H9 (cell line): ENCODE data around the gene UBN1. TPM values are rescaled to one million over a fixed set of nuclear protein-coding genes. Genes with fewer than 3 reads are reported as not detected.

ENCODE experiments used
- DNase-seq: peaks from one replicate; pipeline ENCODE4 v3.0.0-alpha.2; 2017
- H2AFZ ChIP-seq: one replicate; pipeline ENCODE4 v1.6.1; 2013; ENCODE audit warnings: mild to moderate bottlenecking, low read length, control low read depth, moderate library complexity
- H2AK5ac ChIP-seq: 2 replicates; pipeline ENCODE4 v1.6.1; 2013; ENCODE audit warnings: low read length, control low read depth, mixed read lengths; ENCODE audit not compliant: insufficient read length
- H2BK120ac ChIP-seq: one replicate; pipeline ENCODE4 v1.6.1; 2013; ENCODE audit warnings: low read depth, mild to moderate bottlenecking, low read length, control low read depth, inconsistent platforms; ENCODE audit not compliant: poor library complexity, severe bottlenecking
- H2BK12ac ChIP-seq: 2 replicates; pipeline ENCODE4 v1.6.1; 2013; ENCODE audit warnings: low read length, control low read depth, mixed read lengths, low read depth; ENCODE audit not compliant: insufficient read length
- H2BK15ac ChIP-seq: 2 replicates; pipeline ENCODE4 v1.6.1; 2013; ENCODE audit warnings: low read depth, low read length, control low read depth
- H2BK20ac ChIP-seq: one replicate; pipeline ENCODE4 v1.6.1; 2013; ENCODE audit warnings: low read depth, mild to moderate bottlenecking, low read length, control low read depth, inconsistent platforms; ENCODE audit not compliant: poor library complexity, severe bottlenecking
- H2BK5ac ChIP-seq: 2 replicates; pipeline ENCODE4 v1.6.1; 2013; ENCODE audit warnings: low read length, control low read depth, mixed read lengths; ENCODE audit not compliant: insufficient read length
- H3K14ac ChIP-seq: 2 replicates; pipeline ENCODE4 v1.6.1; 2013; ENCODE audit warnings: low read length, control low read depth; ENCODE audit not compliant: insufficient read depth
- H3K18ac ChIP-seq: 2 replicates; pipeline ENCODE4 v1.6.1; 2013; ENCODE audit warnings: low read depth, mild to moderate bottlenecking, mixed read lengths, low read length, control low read depth; ENCODE audit not compliant: insufficient read length
- H3K23ac ChIP-seq: 2 replicates; pipeline ENCODE4 v1.6.1; 2013; ENCODE audit warnings: low read length, control low read depth, mixed read lengths, low read depth; ENCODE audit not compliant: insufficient read length
- H3K23me2 ChIP-seq: 2 replicates; pipeline ENCODE4 v1.6.1; 2013; ENCODE audit warnings: low read depth, mild to moderate bottlenecking, mixed read lengths, low read length, control low read depth; ENCODE audit not compliant: insufficient read length, poor library complexity, severe bottlenecking
- H3K27ac ChIP-seq: 2 replicates; pipeline ENCODE4 v1.5.1; 2013; ENCODE audit warnings: low read length, control low read depth, mixed read lengths, low read depth; ENCODE audit not compliant: insufficient read length
- H3K27me3 ChIP-seq: 2 replicates; pipeline ENCODE4 v1.6.1; 2013; ENCODE audit warnings: low read length, control low read depth, inconsistent platforms; ENCODE audit not compliant: insufficient read depth
- H3K4ac ChIP-seq: 2 replicates; pipeline ENCODE4 v1.6.1; 2013; ENCODE audit warnings: low read depth, mild to moderate bottlenecking, control low read depth, inconsistent platforms, low read length, moderate library complexity
- H3K4me1 ChIP-seq: 2 replicates; pipeline ENCODE4 v1.6.1; 2013; ENCODE audit warnings: low read length, control low read depth, inconsistent platforms; ENCODE audit not compliant: insufficient read depth
- H3K4me2 ChIP-seq: 2 replicates; pipeline ENCODE4 v1.6.1; 2013; ENCODE audit warnings: low read length, control low read depth, mixed read lengths; ENCODE audit not compliant: insufficient read length, insufficient read depth
- H3K56ac ChIP-seq: 2 replicates; pipeline ENCODE4 v1.6.1; 2013; ENCODE audit warnings: low read depth, mild to moderate bottlenecking, mixed read lengths, low read length, control low read depth; ENCODE audit not compliant: insufficient read length
- H3K79me1 ChIP-seq: 2 replicates; pipeline ENCODE4 v1.6.1; 2013; ENCODE audit warnings: low read depth, mild to moderate bottlenecking, moderate library complexity, low read length, control low read depth, inconsistent platforms; ENCODE audit not compliant: insufficient read depth, poor library complexity, severe bottlenecking
- H3K79me2 ChIP-seq: 2 replicates; pipeline ENCODE4 v1.6.1; 2013; ENCODE audit warnings: low read length, control low read depth, inconsistent platforms; ENCODE audit not compliant: insufficient read depth
- H3K9ac ChIP-seq: 2 replicates; pipeline ENCODE4 v1.6.1; 2013; ENCODE audit warnings: low read length, control low read depth, mixed read lengths; ENCODE audit not compliant: insufficient read length; ENCODE audit errors: extremely low read depth
- H3K9me3 ChIP-seq: one replicate; pipeline ENCODE4 v1.6.1; 2013; ENCODE audit warnings: low read depth, low read length, inconsistent platforms; ENCODE audit not compliant: control insufficient read depth
- H3T11ph ChIP-seq: one replicate; pipeline ENCODE4 v1.6.1; 2013; ENCODE audit warnings: mild to moderate bottlenecking, low read length, control low read depth, inconsistent platforms
- H4K20me1 ChIP-seq: one replicate; pipeline ENCODE4 v1.6.1; 2013; ENCODE audit not compliant: control insufficient read depth, insufficient read length, insufficient read depth
- H4K5ac ChIP-seq: 2 replicates; pipeline ENCODE4 v1.6.1; 2013; ENCODE audit warnings: low read depth, mild to moderate bottlenecking, mixed read lengths, low read length, control low read depth; ENCODE audit not compliant: insufficient read length
- H4K8ac ChIP-seq: replicated peaks from 2 replicates; pipeline ENCODE4 v1.6.1; 2013; ENCODE audit warnings: low read length, control low read depth, mixed read lengths, low read depth; ENCODE audit not compliant: insufficient read length
- H4K91ac ChIP-seq: 2 replicates; pipeline ENCODE4 v1.6.1; 2013; ENCODE audit warnings: low read depth, mild to moderate bottlenecking, moderate library complexity, mixed read lengths, low read length, control low read depth; ENCODE audit not compliant: insufficient read length
- H3K27ac Mint-ChIP-seq, 3 experiments: 2 replicates in 2 of 3; 3 replicates in 1 of 3; pipeline ENCODE4 v1.8.0; 2020 to 2021; ENCODE audit warnings: mixed read lengths in 3 of 3, mild to moderate bottlenecking in 1 of 3, moderate library complexity in 1 of 3
- H3K27me3 Mint-ChIP-seq: 2 replicates; pipeline ENCODE4 v1.8.0; 2021; ENCODE audit warnings: low read depth, mild to moderate bottlenecking, moderate library complexity, mixed read lengths
- H3K36me3 Mint-ChIP-seq, 3 experiments: 2 replicates in 2 of 3; 3 replicates in 1 of 3; pipeline ENCODE4 v1.8.0; 2020 to 2021; ENCODE audit warnings: low read depth in 3 of 3, mixed read lengths in 3 of 3; ENCODE audit not compliant: insufficient read depth in 1 of 3
- H3K4me1 Mint-ChIP-seq, 2 experiments: 2 replicates each; pipeline ENCODE4 v1.8.0; 2020; ENCODE audit warnings: mixed read lengths in 2 of 2
- H3K4me3 Mint-ChIP-seq, 2 experiments: 2 replicates in 1 of 2; 3 replicates in 1 of 2; pipeline ENCODE4 v1.8.0; 2020 to 2021; ENCODE audit warnings: mild to moderate bottlenecking in 2 of 2, mixed read lengths in 2 of 2, moderate library complexity in 1 of 2
- H3K9me3 Mint-ChIP-seq, 2 experiments: 2 replicates in 1 of 2; 3 replicates in 1 of 2; pipeline ENCODE4 v1.8.0; 2020; ENCODE audit warnings: mild to moderate bottlenecking in 2 of 2, mixed read lengths in 2 of 2, moderate library complexity in 1 of 2
- WGBS: extraction: QIAGEN DNeasy Blood & Tissue Kit; methylation state at CpG from one replicate; pipeline ENCODE4 v1.1.7; 2013; ENCODE audit warnings: missing lambda C conversion rate, low lambda C conversion rate, mixed read lengths; ENCODE audit not compliant: insufficient read length; ENCODE audit errors: extremely low coverage; 5-methylcytosine and 5-hydroxymethylcytosine counted together
- total RNA-seq: library from RNA; stranded (reverse); gene quantifications from 2 replicates; pipeline ENCODE4 v1.2.1, GENCODE V29; 2021
- TF ChIP-seq, protein P1 (sequence below): fragments of 200-600 bp; sonication (generic); conservative IDR thresholded peaks from 3 replicates; pipeline ENCODE4 v1.8.0; 2021; ENCODE audit warnings: antibody characterized with exemption, mild to moderate bottlenecking

Gene UBN1
- total RNA-seq, 1 experiment from 2014 or later, result 55.2 TPM

DNA sequence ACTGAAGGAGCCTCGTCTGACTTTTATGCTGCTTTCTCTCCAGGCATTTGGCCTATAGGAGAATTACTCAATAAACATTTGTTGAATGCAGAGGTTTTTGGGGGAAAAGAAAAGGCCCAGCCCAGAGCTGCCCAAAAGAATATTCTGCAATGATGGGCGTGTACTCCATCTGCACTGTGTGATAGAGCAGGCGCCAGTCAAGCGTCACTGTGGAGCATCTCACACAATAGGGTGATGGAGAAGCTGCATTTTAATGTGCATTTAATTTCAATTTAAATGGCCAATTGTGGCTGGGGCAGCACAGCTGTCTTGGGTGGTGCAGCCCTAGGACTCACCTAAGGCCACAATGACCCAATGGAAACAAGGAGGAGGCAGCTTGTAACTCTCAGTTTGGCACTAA lies 20.8 kb upstream of the UBN1 start:
- H2AK5ac ChIP-seq, result no peak overlapping the region
- H2BK120ac ChIP-seq, result no peak overlapping the region
- H3K14ac ChIP-seq, result no peak overlapping the region
- no peaks in the 10 kb centered on the region for H4K20me1 ChIP-seq
- no peak overlapping the region for H4K5ac ChIP-seq
- H3K9me3 Mint-ChIP-seq, result no peaks in the 10 kb centered on the region
- DNase-seq, result no peak
- no peak overlapping the region for H3K4ac ChIP-seq
- H3K4me1 ChIP-seq, result no peaks in the 10 kb centered on the region
- no peak overlapping the region for H3K27ac Mint-ChIP-seq
- H3K27me3 Mint-ChIP-seq, result no peaks in the 10 kb centered on the region
- no peaks in the 10 kb centered on the region for H3K4me1 Mint-ChIP-seq
- H3K27ac ChIP-seq, result no peak overlapping the region
- TF ChIP-seq, protein P1, sequence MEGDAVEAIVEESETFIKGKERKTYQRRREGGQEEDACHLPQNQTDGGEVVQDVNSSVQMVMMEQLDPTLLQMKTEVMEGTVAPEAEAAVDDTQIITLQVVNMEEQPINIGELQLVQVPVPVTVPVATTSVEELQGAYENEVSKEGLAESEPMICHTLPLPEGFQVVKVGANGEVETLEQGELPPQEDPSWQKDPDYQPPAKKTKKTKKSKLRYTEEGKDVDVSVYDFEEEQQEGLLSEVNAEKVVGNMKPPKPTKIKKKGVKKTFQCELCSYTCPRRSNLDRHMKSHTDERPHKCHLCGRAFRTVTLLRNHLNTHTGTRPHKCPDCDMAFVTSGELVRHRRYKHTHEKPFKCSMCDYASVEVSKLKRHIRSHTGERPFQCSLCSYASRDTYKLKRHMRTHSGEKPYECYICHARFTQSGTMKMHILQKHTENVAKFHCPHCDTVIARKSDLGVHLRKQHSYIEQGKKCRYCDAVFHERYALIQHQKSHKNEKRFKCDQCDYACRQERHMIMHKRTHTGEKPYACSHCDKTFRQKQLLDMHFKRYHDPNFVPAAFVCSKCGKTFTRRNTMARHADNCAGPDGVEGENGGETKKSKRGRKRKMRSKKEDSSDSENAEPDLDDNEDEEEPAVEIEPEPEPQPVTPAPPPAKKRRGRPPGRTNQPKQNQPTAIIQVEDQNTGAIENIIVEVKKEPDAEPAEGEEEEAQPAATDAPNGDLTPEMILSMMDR, result no peak
- no peak overlapping the region for H2BK15ac ChIP-seq
- no peak overlapping the region for H3K23ac ChIP-seq
- peaks cover 21 to 86% (median 67%) of the 10 kb centered on the region in 3 experiments; a peak in 6 of 7 replicates for H3K36me3 Mint-ChIP-seq
- H2BK12ac ChIP-seq, result no peak overlapping the region
- H4K91ac ChIP-seq, result no peak overlapping the region
- H2BK20ac ChIP-seq, result no peak overlapping the region
- no peak overlapping the region for H2AFZ ChIP-seq
- H3K4me2 ChIP-seq, result no peak overlapping the region
- no peaks in the 10 kb centered on the region for H3K23me2 ChIP-seq
- no peaks in the 10 kb centered on the region for H3K27me3 ChIP-seq
- no peak overlapping the region for H2BK5ac ChIP-seq
- no peak overlapping the region for H3K9ac ChIP-seq
- no peaks in the 10 kb centered on the region for H3K9me3 ChIP-seq
- no peaks in the 10 kb centered on the region for H3K79me1 ChIP-seq
- no CpG with 5 or more reads among the region's 4 CpGs for WGBS
- no peak overlapping the region for H3K4me3 Mint-ChIP-seq
- H3K79me2 ChIP-seq, result no peaks in the 10 kb centered on the region
- H4K8ac ChIP-seq, result no peak overlapping the region
- H3T11ph ChIP-seq, result no peak overlapping the region
- no peak overlapping the region for H3K56ac ChIP-seq
- no peak overlapping the region for H3K18ac ChIP-seq
